ENCODE data around the gene CD80.

The CD80 gene

GRCh38 chr3:119542168-119542767 lies 17.1 kb downstream of the CD80 start:
- DNase-seq: no peak

- DNase-seq: no peak
Observed at GRCh38 chr3:119541547-119541946, 17.9 kb downstream of the CD80 start.

- DNase-seq: no peak
Observed at GRCh38 chr3:119538772-119539171, 20.6 kb downstream of the CD80 start.

- DNase-seq: no peak
Observed at GRCh38 chr3:119536757-119537156, 22.7 kb downstream of the CD80 start.

GRCh38 chr3:119534296-119534695 lies 25.1 kb downstream of the CD80 start:
- no peak for DNase-seq

GRCh38 chr3:119531151-119531550 lies 28.3 kb downstream of the CD80 start:
- no peak for DNase-seq

- DNase-seq: no peak
Observed at GRCh38 chr3:119530456-119530855, 29.0 kb downstream of the CD80 start.

GRCh38 chr3:119529883-119530282 lies 29.5 kb downstream of the CD80 start:
- no peak for DNase-seq

GRCh38 chr3:119527714-119528113 lies 31.7 kb downstream of the CD80 start:
- DNase-seq: no peak

- no peak for DNase-seq
Observed at GRCh38 chr3:119524931-119525662, 34.3 kb downstream of the CD80 start.

GRCh38 chr3:119518026-119518425 lies 41.4 kb downstream of the CD80 start:
- DNase-seq: no peak

- no peak for DNase-seq
Observed at GRCh38 chr3:119517112-119517511, 42.3 kb downstream of the CD80 start.

GRCh38 chr3:119514637-119515036 lies 44.8 kb downstream of the CD80 start:
- DNase-seq: no peak

- no peak for DNase-seq
Observed at GRCh38 chr3:119510690-119511089, 48.7 kb downstream of the CD80 start.

- peak; percentile 28 for DNase-seq
Observed at GRCh38 chr3:119508172-119508845, 51.1 kb downstream of the CD80 start.

- no peak for DNase-seq
Observed at GRCh38 chr3:119507404-119507803, 52.0 kb downstream of the CD80 start.

GRCh38 chr3:119506631-119507030 lies 52.8 kb downstream of the CD80 start:
- DNase-seq: no peak

- no peak for DNase-seq
Observed at GRCh38 chr3:119500901-119501300, 58.5 kb downstream of the CD80 start.

- DNase-seq: no peak
Observed at GRCh38 chr3:119500265-119500664, 59.1 kb downstream of the CD80 start.

- peak; percentile 99 for DNase-seq
Observed at GRCh38 chr3:119498186-119499011, 61.0 kb downstream of the CD80 start, which contains the start of gene TIMMDC1. TIMMDC1 (plus strand) TSS chr3:119498547; CDS start chr3:119498734, 187 bp downstream.

- no peak for DNase-seq
Observed at GRCh38 chr3:119497820-119498185, 61.6 kb downstream of the CD80 start.

- DNase-seq: no peak
Observed at GRCh38 chr3:119494597-119494996, 64.8 kb downstream of the CD80 start.

GRCh38 chr3:119492810-119493209 lies 66.6 kb downstream of the CD80 start:
- DNase-seq: no peak

Data from activated naive CD4-positive, alpha-beta T cell treated with Interleukin-2 at 50 U/mL for 16 hours (primary cell).